Stomach (tissue), 9 donors: ENCODE data around the gene NECTIN4. TPM values are rescaled to one million over a fixed set of nuclear protein-coding genes. Genes with fewer than 3 reads are reported as not detected.

Source experiments
- DNase-seq, 2 donors: peaks; one replicate each; pipeline versions ENCODE4 v3.0.0 to v3.0.0-alpha.2; 2013 to 2019
- H3K27ac ChIP-seq, 5 donors: fragments of 200-600 bp in 4 of 5; sonication (generic) in 4 of 5; one replicate each; pipeline ENCODE4 v1.5.1; 2013 to 2019; ENCODE audit warnings: mild to moderate bottlenecking in 1 of 5, moderate library complexity in 1 of 5
- H3K27me3 ChIP-seq, 3 donors: fragments of 200-600 bp; sonication (generic); one replicate each; pipeline ENCODE4 v1.5.1; 2017 to 2019; ENCODE audit warnings: mixed run types in 1 of 3
- H3K36me3 ChIP-seq, 4 donors: fragments of 200-600 bp; sonication (generic); 1 replicate in 3 of 4; 2 replicates in 1 of 4; pipeline ENCODE4 v1.5.1; 2016 to 2019
- H3K4me1 ChIP-seq, 4 donors: fragments of 200-600 bp; sonication (generic); one replicate each; pipeline ENCODE4 v1.5.1; 2016 to 2019
- H3K4me3 ChIP-seq, 4 donors: fragments of 200-600 bp; sonication (generic) in 3 of 4; one replicate each; pipeline ENCODE4 v1.5.1; 2016 to 2019; ENCODE audit warnings: mild to moderate bottlenecking in 1 of 4
- H3K9me3 ChIP-seq, 4 donors: fragments of 200-600 bp; sonication (generic); one replicate each; pipeline ENCODE4 v1.5.1; 2016 to 2019
- POLR2A ChIP-seq, 4 donors: fragments of 450-650 bp; IDR thresholded peaks; one replicate each; pipeline ENCODE4 v1.6.1; 2016; ENCODE audit warnings: antibody characterized with exemption in 4 of 4, control low read depth in 2 of 4, mild to moderate bottlenecking in 1 of 4, moderate library complexity in 1 of 4
- POLR2AphosphoS5 ChIP-seq, 3 donors: sonication (generic); formaldehyde crosslinking; IDR thresholded peaks; one replicate each; pipeline ENCODE4 v1.6.1; 2016; ENCODE audit warnings: antibody characterized with exemption in 3 of 3
- WGBS, 5 donors: extraction: QIAGEN DNeasy Blood & Tissue Kit in 3 of 5; methylation state at CpG; one replicate each; pipeline versions ENCODE4 v1.1.5 to v1.1.7; 2013 to 2018; 5-methylcytosine and 5-hydroxymethylcytosine counted together
- intact Hi-C: fragments of 100-400 bp; cut with DNase I; formaldehyde crosslinking; loops from one replicate; pipeline ENCODE4 v1.15.1; 2023; ENCODE audit warnings: low total_unique reads
- polyA plus RNA-seq, 3 donors: library from polyadenylated mRNA; stranded (reverse); fragments of 200-250 nt; gene quantifications; one replicate each; pipeline ENCODE4 v1.2.3, GENCODE V29; 2013
- small RNA-seq, 4 donors: library from RNA; depleted of rRNA; stranded (forward); fragments of <200 nt; gene quantifications; one replicate each; pipeline ENCODE3, GENCODE V24; 2016
- total RNA-seq, 5 donors: library from RNA; depleted of rRNA; stranded (reverse); fragments of >200 nt; gene quantifications; one replicate each; pipeline versions ENCODE4 v1.1.0 to v1.2.3, GENCODE V29; 2014 to 2016
- TF ChIP-seq, protein P1 (sequence below), 7 experiments: fragments of 450-650 bp in 4 of 7; fragments of 200-600 bp in 3 of 7; sonication (generic) in 3 of 7; IDR thresholded peaks; one replicate each; pipeline ENCODE4 v1.5.1; 2016 to 2019; ENCODE audit warnings: antibody characterized with exemption in 7 of 7, control low read depth in 2 of 7, mild to moderate bottlenecking in 1 of 7
- donor health status: healthy with polysubstance abuse.
- donor health status: Bipolar disorder and iron deficiency.
- donor health status: healthy.

NECTIN4 gene
- total and polyA plus RNA-seq, 8 donors = 1.7 to 20.3 (median 5.5) TPM

DNA sequence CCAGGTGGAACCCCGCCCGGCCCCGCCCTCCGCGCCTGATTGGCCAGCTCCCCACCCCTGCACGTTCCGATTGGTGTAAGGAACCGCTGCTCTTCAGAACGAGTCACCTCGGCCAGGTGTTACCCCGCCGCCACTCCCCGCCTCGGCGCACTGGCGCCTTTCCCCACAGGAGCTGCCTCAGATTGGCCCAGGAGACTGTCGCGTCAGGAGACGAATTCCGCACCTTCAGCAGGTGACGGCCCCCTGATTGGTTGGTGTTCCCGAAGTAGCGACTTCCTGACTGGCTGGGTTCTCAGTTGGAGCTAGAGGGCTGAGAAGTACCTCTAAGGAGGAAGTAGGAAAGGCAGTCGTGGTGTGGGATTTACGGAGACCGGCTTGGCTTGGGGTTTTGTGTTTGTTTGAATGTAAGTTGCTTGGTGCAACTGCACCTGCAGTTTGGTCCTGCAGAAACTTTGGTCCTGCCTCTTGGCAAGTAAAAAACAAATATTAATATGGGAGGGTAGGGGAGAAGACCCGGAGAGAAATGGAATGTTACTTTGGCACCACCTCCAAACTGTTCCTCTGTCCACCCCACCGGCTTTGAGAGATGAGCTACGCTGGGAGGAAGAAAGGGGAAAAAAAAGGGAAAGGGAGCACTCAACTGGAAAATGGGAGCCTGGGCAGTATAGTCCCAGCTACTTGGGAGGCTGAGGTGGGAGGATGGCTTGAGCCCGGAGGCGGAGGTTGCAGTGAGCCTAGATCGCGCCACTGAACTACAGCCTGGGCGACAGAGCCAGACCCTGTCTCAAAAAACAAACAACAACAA lies 68.0 kb downstream of the NECTIN4 start:
- WGBS, 5 donors = 7 to 21% (median 11%) methylated on average over 21 to 34 of the region's 34 CpGs
- H3K4me3 ChIP-seq = peak overlapping the region; percentile 62 to 73 (median 66)
- DNase-seq = peak; percentile 98
- peak overlapping the region; percentile 87 to 94 (median 91) for H3K27ac ChIP-seq
- no peaks in the 10 kb centered on the region for H3K36me3 ChIP-seq
- intact Hi-C loops = no loop called here
- H3K27me3 ChIP-seq = peaks cover 0 to 7% (median 0%) of the 10 kb centered on the region in 3 donors
- TF ChIP-seq, protein P1, sequence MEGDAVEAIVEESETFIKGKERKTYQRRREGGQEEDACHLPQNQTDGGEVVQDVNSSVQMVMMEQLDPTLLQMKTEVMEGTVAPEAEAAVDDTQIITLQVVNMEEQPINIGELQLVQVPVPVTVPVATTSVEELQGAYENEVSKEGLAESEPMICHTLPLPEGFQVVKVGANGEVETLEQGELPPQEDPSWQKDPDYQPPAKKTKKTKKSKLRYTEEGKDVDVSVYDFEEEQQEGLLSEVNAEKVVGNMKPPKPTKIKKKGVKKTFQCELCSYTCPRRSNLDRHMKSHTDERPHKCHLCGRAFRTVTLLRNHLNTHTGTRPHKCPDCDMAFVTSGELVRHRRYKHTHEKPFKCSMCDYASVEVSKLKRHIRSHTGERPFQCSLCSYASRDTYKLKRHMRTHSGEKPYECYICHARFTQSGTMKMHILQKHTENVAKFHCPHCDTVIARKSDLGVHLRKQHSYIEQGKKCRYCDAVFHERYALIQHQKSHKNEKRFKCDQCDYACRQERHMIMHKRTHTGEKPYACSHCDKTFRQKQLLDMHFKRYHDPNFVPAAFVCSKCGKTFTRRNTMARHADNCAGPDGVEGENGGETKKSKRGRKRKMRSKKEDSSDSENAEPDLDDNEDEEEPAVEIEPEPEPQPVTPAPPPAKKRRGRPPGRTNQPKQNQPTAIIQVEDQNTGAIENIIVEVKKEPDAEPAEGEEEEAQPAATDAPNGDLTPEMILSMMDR (IDR thresholded peaks at IDR 0.05) = no peak
- TF ChIP-seq POLR2A (IDR thresholded peaks at IDR 0.05) = peak in 2 of 4 donors; percentile 85 to 89
- TF ChIP-seq POLR2AphosphoS5 (IDR thresholded peaks at IDR 0.05) = peak; percentile 1 to 95 (median 94)
- no peaks in the 10 kb centered on the region for H3K9me3 ChIP-seq
- peaks cover 28 to 49% (median 40%) of the 10 kb centered on the region in 4 donors for H3K4me1 ChIP-seq

Small RNA genes within 50 kb of the gene (small RNA-seq; reads per million reads assigned to genes)
- gene AL591806.2 = 0 reads per million in 4 donors

Other genes starting within 250 kb of the NECTIN4 start
- gene CD244, start 226.7 kb downstream of the NECTIN4 start, total RNA-seq = 1 to 10 TPM in 1 of 5 donors, under 1 TPM in 1, not detected in 3; 0.43 to 1.1 TPM
- under 1 TPM; 0.15 to 0.61 (median 0.37) TPM for gene CD244, start 226.7 kb downstream of the NECTIN4 start, polyA plus RNA-seq
- gene ITLN1, start 204.4 kb downstream of the NECTIN4 start, total RNA-seq = 100 to 1,000 TPM in 2 of 5 donors, 10 to 100 TPM in 1, 1 to 10 TPM in 1, not detected in 1; 1.2 to 241 (median 55.3) TPM
- 10 to 100 TPM in 1 of 3 donors, 1 to 10 TPM in 2; 1.5 to 10.1 (median 7.6) TPM for gene ITLN1, start 204.4 kb downstream of the NECTIN4 start, polyA plus RNA-seq
- 1 to 10 TPM in 1 of 5 donors, not detected in 4; 4.2 TPM for gene ITLN2, start 134.7 kb downstream of the NECTIN4 start, total RNA-seq
- gene ITLN2, start 134.7 kb downstream of the NECTIN4 start, polyA plus RNA-seq = under 1 TPM in 1 of 3 donors, not detected in 2; 0.37 TPM
- gene F11R, start 68.4 kb downstream of the NECTIN4 start, total RNA-seq = 100 to 1,000 TPM in 1 of 5 donors, 10 to 100 TPM in 3, 1 to 10 TPM in 1; 7.6 to 130 (median 20.9) TPM
- gene F11R, start 68.4 kb downstream of the NECTIN4 start, polyA plus RNA-seq = 10 to 100 TPM; 13.4 to 41.5 (median 29.2) TPM
- gene TSTD1, start 50.6 kb downstream of the NECTIN4 start, total RNA-seq = 100 to 1,000 TPM in 1 of 5 donors, 10 to 100 TPM in 3, not detected in 1; 13.2 to 112 (median 42.7) TPM
- gene TSTD1, start 50.6 kb downstream of the NECTIN4 start, polyA plus RNA-seq = 100 to 1,000 TPM; 117 to 186 (median 158) TPM
- 100 to 1,000 TPM in 1 of 5 donors, 10 to 100 TPM in 3, 1 to 10 TPM in 1; 7.2 to 566 (median 65.2) TPM for gene USF1, start 43.6 kb downstream of the NECTIN4 start, total RNA-seq
- gene USF1, start 43.6 kb downstream of the NECTIN4 start, polyA plus RNA-seq = 10 to 100 TPM; 48.0 to 73.1 (median 55.9) TPM
- gene ARHGAP30, start 19.7 kb downstream of the NECTIN4 start, total RNA-seq = 10 to 100 TPM in 3 of 5 donors, 1 to 10 TPM in 2; 2.6 to 28.6 (median 12.9) TPM
- 1 to 10 TPM; 2.8 to 5.5 (median 4.6) TPM for gene ARHGAP30, start 19.7 kb downstream of the NECTIN4 start, polyA plus RNA-seq
- 10 to 100 TPM in 1 of 5 donors, 1 to 10 TPM in 4; 1.3 to 41.4 (median 2.4) TPM for gene KLHDC9, start 8.8 kb upstream of the NECTIN4 start, total RNA-seq
- 1 to 10 TPM; 4.7 to 6.3 (median 5.3) TPM for gene KLHDC9, start 8.8 kb upstream of the NECTIN4 start, polyA plus RNA-seq
- gene PFDN2, start 28.5 kb upstream of the NECTIN4 start, total RNA-seq = 10 to 100 TPM in 3 of 5 donors, not detected in 2; 11.6 to 21.3 (median 19.3) TPM
- gene PFDN2, start 28.5 kb upstream of the NECTIN4 start, polyA plus RNA-seq = 100 to 1,000 TPM in 2 of 3 donors, 10 to 100 TPM in 1; 97.5 to 166 (median 122) TPM
- 10 to 100 TPM in 4 of 5 donors, 1 to 10 TPM in 1; 8.8 to 77.9 (median 20.9) TPM for gene NIT1, start 28.5 kb upstream of the NECTIN4 start, total RNA-seq
- 10 to 100 TPM; 20.0 to 34.2 (median 27.3) TPM for gene NIT1, start 28.5 kb upstream of the NECTIN4 start, polyA plus RNA-seq
- 10 to 100 TPM in 3 of 5 donors, 1 to 10 TPM in 2; 2.3 to 35.9 (median 14.3) TPM for gene DEDD, start 43.1 kb upstream of the NECTIN4 start, total RNA-seq
- 10 to 100 TPM; 16.5 to 31.9 (median 18.6) TPM for gene DEDD, start 43.1 kb upstream of the NECTIN4 start, polyA plus RNA-seq
- 10 to 100 TPM in 4 of 5 donors, not detected in 1; 21.9 to 95.1 (median 33.6) TPM for gene UFC1, start 64.4 kb upstream of the NECTIN4 start, total RNA-seq
- gene UFC1, start 64.4 kb upstream of the NECTIN4 start, polyA plus RNA-seq = 100 to 1,000 TPM; 163 to 206 (median 203) TPM
- gene USP21, start 69.9 kb upstream of the NECTIN4 start, total RNA-seq = 10 to 100 TPM; 13.6 to 35.3 (median 22.9) TPM
- gene USP21, start 69.9 kb upstream of the NECTIN4 start, polyA plus RNA-seq = 10 to 100 TPM; 16.2 to 23.2 (median 16.9) TPM
- 10 to 100 TPM in 4 of 5 donors, 1 to 10 TPM in 1; 9.5 to 52.7 (median 44.9) TPM for gene PPOX, start 76.9 kb upstream of the NECTIN4 start, total RNA-seq
- 10 to 100 TPM; 16.8 to 32.0 (median 31.6) TPM for gene PPOX, start 76.9 kb upstream of the NECTIN4 start, polyA plus RNA-seq
- 10 to 100 TPM; 12.2 to 25.8 (median 17.3) TPM for gene B4GALT3, start 87.9 kb upstream of the NECTIN4 start, total RNA-seq
- 10 to 100 TPM; 17.5 to 21.7 (median 18.8) TPM for gene B4GALT3, start 87.9 kb upstream of the NECTIN4 start, polyA plus RNA-seq
- gene ADAMTS4, start 109.5 kb upstream of the NECTIN4 start, total RNA-seq = 10 to 100 TPM in 2 of 5 donors, 1 to 10 TPM in 2, under 1 TPM in 1; 0.89 to 20.6 (median 2.8) TPM
- 1 to 10 TPM; 1.1 to 4.2 (median 1.4) TPM for gene ADAMTS4, start 109.5 kb upstream of the NECTIN4 start, polyA plus RNA-seq
- 100 to 1,000 TPM in 2 of 5 donors, 10 to 100 TPM in 2, 1 to 10 TPM in 1; 9.9 to 165 (median 85.7) TPM for gene NDUFS2, start 112.8 kb upstream of the NECTIN4 start, total RNA-seq
- 10 to 100 TPM; 55.6 to 83.4 (median 81.9) TPM for gene NDUFS2, start 112.8 kb upstream of the NECTIN4 start, polyA plus RNA-seq
- gene FCER1G, start 125.7 kb upstream of the NECTIN4 start, total RNA-seq = 10 to 100 TPM in 2 of 5 donors, 1 to 10 TPM in 2, not detected in 1; 1.4 to 27.0 (median 7.4) TPM
- gene FCER1G, start 125.7 kb upstream of the NECTIN4 start, polyA plus RNA-seq = 100 to 1,000 TPM in 1 of 3 donors, 10 to 100 TPM in 2; 35.4 to 101 (median 50.6) TPM
- 1 to 10 TPM in 1 of 5 donors, not detected in 4; 5.3 TPM for gene APOA2, start 134.1 kb upstream of the NECTIN4 start, total RNA-seq
- gene APOA2, start 134.1 kb upstream of the NECTIN4 start, polyA plus RNA-seq = not detected
- gene TOMM40L, start 136.5 kb upstream of the NECTIN4 start, total RNA-seq = 1 to 10 TPM in 4 of 5 donors, under 1 TPM in 1; 0.58 to 7.3 (median 5.8) TPM
- gene TOMM40L, start 136.5 kb upstream of the NECTIN4 start, polyA plus RNA-seq = 1 to 10 TPM; 7.9 to 9.9 (median 9.8) TPM
- gene NR1I3, start 148.6 kb upstream of the NECTIN4 start, total RNA-seq = under 1 TPM in 1 of 5 donors, not detected in 4; 0.55 TPM
- not detected for gene NR1I3, start 148.6 kb upstream of the NECTIN4 start, polyA plus RNA-seq
- 10 to 100 TPM in 2 of 5 donors, not detected in 3; 17.6 to 19.4 TPM for gene PCP4L1, start 169.2 kb upstream of the NECTIN4 start, total RNA-seq
- gene PCP4L1, start 169.2 kb upstream of the NECTIN4 start, polyA plus RNA-seq = 10 to 100 TPM in 1 of 3 donors, not detected in 2; 12.6 TPM
- 10 to 100 TPM in 1 of 5 donors, 1 to 10 TPM in 1, not detected in 3; 1.3 to 15.1 TPM for gene MPZ, start 220.4 kb upstream of the NECTIN4 start, total RNA-seq
- 1 to 10 TPM; 1.4 to 2.8 (median 2.3) TPM for gene MPZ, start 220.4 kb upstream of the NECTIN4 start, polyA plus RNA-seq
- gene SDHC, start 224.8 kb upstream of the NECTIN4 start, total RNA-seq = 100 to 1,000 TPM in 2 of 5 donors, 10 to 100 TPM in 3; 28.3 to 109 (median 83.1) TPM
- gene SDHC, start 224.8 kb upstream of the NECTIN4 start, polyA plus RNA-seq = 100 to 1,000 TPM in 2 of 3 donors, 10 to 100 TPM in 1; 70.1 to 165 (median 152) TPM